Peyer's patch (tissue), 4 donors: ENCODE results near the gene SYVN1.

Experiments
- CTCF ChIP-seq, 6 experiments: fragments of 450-650 bp in 4 of 6; fragments of 200-600 bp in 2 of 6; sonication (generic) in 1 of 6; IDR thresholded peaks; one replicate each; pipeline ENCODE4 v1.5.1; 2017 to 2019; ENCODE audit warnings: antibody characterized with exemption in 6 of 6, mild to moderate bottlenecking in 3 of 6, moderate library complexity in 1 of 6
- POLR2A ChIP-seq, 2 donors: fragments of 450-650 bp; IDR thresholded peaks; one replicate each; pipeline ENCODE4 v1.5.1; 2017; ENCODE audit warnings: antibody characterized with exemption in 2 of 2, mild to moderate bottlenecking in 2 of 2, moderate library complexity in 2 of 2

GRCh38 chr11:65118097-65118837 lies 16.1 kb downstream of the SYVN1 start:
- TF ChIP-seq POLR2A (IDR thresholded peaks at IDR 0.05): no peak
- TF ChIP-seq CTCF (IDR thresholded peaks at IDR 0.05): no peak
